RPMI7951 (cell line): ENCODE measurements around the gene NRDE2. TPM values are rescaled to one million over a fixed set of nuclear protein-coding genes. Genes with fewer than 3 reads are reported as not detected.

Experiments
- DNase-seq: peaks from one replicate; pipeline ENCODE4 v3.0.0-alpha.2; 2012; ENCODE audit warnings: low read depth
- total RNA-seq: library from RNA; depleted of rRNA; stranded (reverse); fragments of >200 nt; shearing (Covaris generic); gene quantifications from 2 replicates; pipeline ENCODE4 v1.2.3, GENCODE V29; 2014

The NRDE2 gene
- total RNA-seq, 1 experiment from 2014 or later: 5.2 TPM

GRCh38 chr14:90296641-90297040 lies 35.1 kb downstream of the NRDE2 start:
- no peak for DNase-seq

GRCh38 chr14:90295870-90296516 lies 35.7 kb downstream of the NRDE2 start:
- DNase-seq: no peak

GRCh38 chr14:90294872-90295271 lies 36.9 kb downstream of the NRDE2 start:
- no peak for DNase-seq

- no peak for DNase-seq
Measured at GRCh38 chr14:90293766-90294730, 37.7 kb downstream of the NRDE2 start.

GRCh38 chr14:90291699-90292098 lies 40.0 kb downstream of the NRDE2 start:
- peak; percentile 48 for DNase-seq

GRCh38 chr14:90290337-90291011 lies 41.3 kb downstream of the NRDE2 start:
- DNase-seq: no peak

- DNase-seq: no peak
Measured at GRCh38 chr14:90288651-90289355, 42.9 kb downstream of the NRDE2 start.

GRCh38 chr14:90287791-90288190 lies 44.0 kb downstream of the NRDE2 start:
- no peak for DNase-seq

- no peak for DNase-seq
Measured at GRCh38 chr14:90281756-90282155, 50.0 kb downstream of the NRDE2 start.

GRCh38 chr14:90281261-90281660 lies 50.5 kb downstream of the NRDE2 start:
- peak; percentile 52 for DNase-seq

GRCh38 chr14:90280096-90280495 lies 51.6 kb downstream of the NRDE2 start:
- DNase-seq: no peak

- no peak for DNase-seq
Measured at GRCh38 chr14:90278199-90279175, 53.3 kb downstream of the NRDE2 start.

- DNase-seq: no peak
Measured at GRCh38 chr14:90277581-90278198, 54.1 kb downstream of the NRDE2 start.

- DNase-seq: no peak
Measured at GRCh38 chr14:90276646-90277367, 54.9 kb downstream of the NRDE2 start.

- no peak for DNase-seq
Measured at GRCh38 chr14:90275820-90276219, 55.9 kb downstream of the NRDE2 start.

- no peak for DNase-seq
Measured at GRCh38 chr14:90275458-90275814, 56.3 kb downstream of the NRDE2 start.

GRCh38 chr14:90274808-90275457 lies 56.8 kb downstream of the NRDE2 start:
- DNase-seq: no peak

GRCh38 chr14:90274019-90274418 lies 57.7 kb downstream of the NRDE2 start:
- no peak for DNase-seq

- no peak for DNase-seq
Measured at GRCh38 chr14:90273532-90273931, 58.2 kb downstream of the NRDE2 start.
